HCT116 (cell line): ENCODE data around the gene THSD4. TPM values are rescaled to one million over a fixed set of nuclear protein-coding genes. Genes with fewer than 3 reads are reported as not detected.

ENCODE experiments used
- ATAC-seq: fragments of 200-7000 bp; cut with Tn5 transposase; 2 replicates; pipeline ENCODE4 v1.9.1; 2020; ENCODE audit warnings: mild to moderate bottlenecking, moderate library complexity
- BruUV-seq: library from RNA; stranded (reverse); fragments of 400-500 nt; replicated peaks from 2 replicates; lab custom pipeline; 2021; lab: Mats Ljungman, UMichigan
- CTCF ChIA-PET: fragments of 300-600 bp; sonication (Branson Sonifier 250); formaldehyde crosslinking; loops from one replicate; lab custom pipeline; 2021; ENCODE audit warnings: antibody characterized with exemption; lab: Charles Lee
- POLR2A ChIA-PET: fragments of 300-600, 350-600 bp; sonication (Branson Sonifier 250); formaldehyde crosslinking; loops from one replicate; lab custom pipeline; 2021; ENCODE audit warnings: antibody characterized with exemption; lab: Charles Lee
- RAD21 ChIA-PET, 2 experiments: fragments of 300-600 bp; sonication (Branson Sonifier 250); formaldehyde crosslinking; loops; one replicate each; lab custom pipeline; 2023; ENCODE audit warnings: low total read pairs in 2 of 2; ENCODE audit not compliant: uncharacterized antibody in 2 of 2, unreplicated experiment in 2 of 2, low non-redundant PET in 1 of 2; lab: Charles Lee
- DNase-seq: peaks from one replicate; pipeline ENCODE4 v3.0.0-alpha.2; 2010; ENCODE audit warnings: low read depth, low spot score
- H2AFZ ChIP-seq: fragments of 200-600 bp; shearing (Covaris generic), sonication (generic); 2 replicates; pipeline ENCODE4 v1.6.1; 2017; ENCODE audit warnings: low read depth, mixed run types, mixed read lengths, antibody characterized with exemption, low read length; ENCODE audit not compliant: poor library complexity, severe bottlenecking
- H3K27ac ChIP-seq: 2 replicates; pipeline ENCODE4 v1.5.1; 2012; ENCODE audit warnings: low read depth, low read length
- H3K27me3 ChIP-seq: fragments of 200-600 bp; sonication (generic); 2 replicates; pipeline ENCODE4 v1.6.1; 2016; ENCODE audit warnings: mixed run types, low read length, mixed read lengths; ENCODE audit not compliant: insufficient read depth
- H3K36me3 ChIP-seq, 2 experiments: fragments of 200-500 bp in 1 of 2; fragments of 200-600 bp in 1 of 2; sonication (Bioruptor generic) in 1 of 2; sonication (generic) in 1 of 2; 2 replicates each; pipeline versions ENCODE4 v1.5.1 to v1.6.1; 2014 to 2016; ENCODE audit warnings: low read length in 2 of 2, inconsistent platforms in 1 of 2, mixed read lengths in 1 of 2, mixed run types in 1 of 2; ENCODE audit not compliant: insufficient read depth in 2 of 2, control insufficient read depth in 1 of 2
- H3K4me1 ChIP-seq, 2 experiments: fragments of 200-600 bp in 1 of 2; sonication (generic) in 1 of 2; 2 replicates each; pipeline versions ENCODE4 v1.5.1 to v1.6.1; 2012 to 2017; ENCODE audit warnings: low read length in 2 of 2, inconsistent platforms in 1 of 2, mild to moderate bottlenecking in 1 of 2, mixed read lengths in 1 of 2, mixed run types in 1 of 2, moderate library complexity in 1 of 2; ENCODE audit not compliant: insufficient read depth in 2 of 2, control insufficient read depth in 1 of 2
- H3K4me2 ChIP-seq: fragments of 200-600 bp; sonication (generic); 2 replicates; pipeline ENCODE4 v1.6.1; 2017; ENCODE audit warnings: mixed run types, low read length, mixed read lengths
- H3K4me3 ChIP-seq, 2 experiments: fragments of 200-600 bp in 1 of 2; sonication (generic) in 1 of 2; replicated peaks in 1 of 2; 2 replicates each; pipeline ENCODE4 v1.5.1; 2011 to 2016; ENCODE audit warnings: low read length in 2 of 2, control low read depth in 1 of 2, low read depth in 1 of 2, mild to moderate bottlenecking in 1 of 2, mixed read lengths in 1 of 2, mixed run types in 1 of 2
- H3K79me2 ChIP-seq: fragments of 200-600 bp; sonication (generic); 2 replicates; pipeline ENCODE4 v1.6.1; 2017; ENCODE audit warnings: mild to moderate bottlenecking, mixed run types, low read length, moderate library complexity, mixed read lengths; ENCODE audit not compliant: insufficient read depth
- H3K9ac ChIP-seq: fragments of 200-600 bp; sonication (generic); 2 replicates; pipeline ENCODE4 v1.6.1; 2016; ENCODE audit warnings: low read length, mixed read lengths
- H3K9me2 ChIP-seq: fragments of 200-600 bp; sonication (generic), shearing (Covaris generic); 2 replicates; pipeline ENCODE4 v1.6.1; 2017; ENCODE audit warnings: mixed run types, mild to moderate bottlenecking, moderate library complexity; ENCODE audit not compliant: insufficient read depth
- H3K9me3 ChIP-seq, 2 experiments: fragments of 200-500 bp in 1 of 2; fragments of 200-600 bp in 1 of 2; sonication (Bioruptor generic) in 1 of 2; sonication (generic) in 1 of 2; 2 replicates each; pipeline ENCODE4 v1.6.1; 2014 to 2017; ENCODE audit warnings: low read length in 2 of 2, mixed read lengths in 2 of 2, inconsistent platforms in 1 of 2, low read depth in 1 of 2, mild to moderate bottlenecking in 1 of 2, mixed run types in 1 of 2, moderate library complexity in 1 of 2; ENCODE audit not compliant: control insufficient read depth in 1 of 2, insufficient read depth in 1 of 2
- H4K20me1 ChIP-seq: fragments of 200-600 bp; sonication (generic), shearing (Covaris generic); 2 replicates; pipeline ENCODE4 v1.6.1; 2017; ENCODE audit warnings: mixed run types, mild to moderate bottlenecking, moderate library complexity; ENCODE audit not compliant: insufficient read depth
- CBX3 ChIP-seq: IDR thresholded peaks from 2 replicates; pipeline ENCODE4 v1.6.1; 2012; ENCODE audit warnings: low read depth
- EGR1 ChIP-seq: IDR thresholded peaks from 2 replicates; pipeline ENCODE4 v1.6.1; 2012; ENCODE audit warnings: low read depth
- ELF1 ChIP-seq: IDR thresholded peaks from 2 replicates; pipeline ENCODE4 v1.6.1; 2012; ENCODE audit warnings: low read depth, borderline replicate concordance
- EZH2phosphoT487 ChIP-seq: fragments of 200-600 bp; IDR thresholded peaks from 2 replicates; pipeline ENCODE4 v1.6.1; 2018; ENCODE audit warnings: antibody characterized with exemption, borderline replicate concordance
- POLR2A ChIP-seq: IDR thresholded peaks from 2 replicates; pipeline ENCODE4 v1.7.0; 2011; ENCODE audit warnings: borderline replicate concordance; ENCODE audit not compliant: insufficient read depth, insufficient read length; ENCODE audit errors: extremely low read depth
- RAD21 ChIP-seq: IDR thresholded peaks from 2 replicates; pipeline ENCODE4 v1.6.1; 2012; ENCODE audit warnings: low read depth, mild to moderate bottlenecking
- SIN3A ChIP-seq: IDR thresholded peaks from 2 replicates; pipeline ENCODE4 v1.6.1; 2012; ENCODE audit warnings: low read depth
- SP1 ChIP-seq: IDR thresholded peaks from 2 replicates; pipeline ENCODE4 v1.6.1; 2012; ENCODE audit warnings: low read depth
- TCF7L2 ChIP-seq: IDR thresholded peaks from 2 replicates; pipeline ENCODE4 v1.7.0; 2011; ENCODE audit warnings: borderline replicate concordance, inconsistent platforms; ENCODE audit not compliant: insufficient read depth, insufficient read length; ENCODE audit errors: extremely low read depth
- YY1 ChIP-seq: IDR thresholded peaks from 2 replicates; pipeline ENCODE4 v1.6.1; 2011; ENCODE audit warnings: low read length, low read depth, moderate library complexity, mild to moderate bottlenecking; ENCODE audit not compliant: insufficient replicate concordance; ENCODE audit errors: extremely low read depth
- ZFX ChIP-seq: fragments of 450-650 bp; IDR thresholded peaks from 2 replicates; pipeline ENCODE4 v1.6.1; 2017
- ZNF274 ChIP-seq: fragments of 200-500 bp; sonication (Bioruptor generic); IDR thresholded peaks from 2 replicates; pipeline ENCODE4 v1.6.1; 2014; ENCODE audit warnings: mild to moderate bottlenecking, low read depth, low read length, inconsistent platforms
- intact Hi-C: fragments of 100-400 bp; cut with micrococcal nuclease; formaldehyde crosslinking; loops from 2 replicates; pipeline ENCODE4 v1.10.0; 2022
- total RNA-seq: library from RNA; stranded (reverse); gene quantifications from one replicate; pipeline ENCODE4 v1.2.1, GENCODE V29; 2021; ENCODE audit not compliant: unreplicated experiment
- TF ChIP-seq, protein P1 (sequence below): IDR thresholded peaks from 2 replicates; pipeline ENCODE4 v1.6.1; 2012
- TF ChIP-seq, protein P2 (sequence below), 3 experiments: fragments of 200-600 bp in 1 of 3; sonication (generic) in 1 of 3; IDR thresholded peaks in 2 of 3; conservative IDR thresholded peaks in 1 of 3; 2 replicates each; pipeline ENCODE4 v1.5.1; 2012 to 2017; ENCODE audit warnings: low read depth in 2 of 3, low read length in 2 of 3, antibody characterized with exemption in 1 of 3, borderline replicate concordance in 1 of 3, control low read depth in 1 of 3, mild to moderate bottlenecking in 1 of 3, mixed read lengths in 1 of 3, mixed run types in 1 of 3, moderate library complexity in 1 of 3; ENCODE audit not compliant: insufficient read depth in 1 of 3
- TF ChIP-seq, protein P3 (sequence below): IDR thresholded peaks from 2 replicates; pipeline ENCODE4 v1.6.1; 2012; ENCODE audit warnings: low read depth
- TF ChIP-seq, protein P4 (sequence below): IDR thresholded peaks from 2 replicates; pipeline ENCODE4 v1.6.1; 2011; ENCODE audit warnings: mild to moderate bottlenecking, low read length, moderate library complexity; ENCODE audit not compliant: insufficient replicate concordance; ENCODE audit errors: extremely low read depth

The THSD4 gene
- total RNA-seq, 1 experiment from 2014 or later = 30.5 TPM

DNA sequence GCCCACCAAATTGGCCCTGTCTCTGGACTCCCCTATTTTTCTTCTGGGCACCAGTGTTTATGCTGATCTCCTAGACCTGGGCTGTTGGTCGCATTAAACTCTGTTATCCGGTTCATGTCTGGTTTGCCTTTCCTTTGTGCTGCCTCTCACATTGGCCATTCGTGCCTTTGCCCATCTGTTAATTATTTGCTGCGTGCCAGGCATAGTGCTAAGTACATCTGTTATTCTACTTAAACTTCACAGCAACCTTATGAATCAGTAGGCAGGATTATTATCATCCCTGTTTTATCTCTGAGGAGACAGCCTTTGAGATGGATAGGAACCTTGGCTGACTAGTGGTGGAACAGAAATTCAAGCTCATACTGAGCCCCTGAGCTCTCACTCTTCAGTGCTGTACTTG is 76.0 kb downstream of the THSD4 start:
- H2AFZ ChIP-seq = no peak overlapping the region
- H3K9me2 ChIP-seq = no peaks in the 10 kb centered on the region
- no peak overlapping the region for H3K4me2 ChIP-seq
- no peak for TF ChIP-seq SIN3A
- no peak for TF ChIP-seq EGR1
- no peak for TF ChIP-seq ZFX
- TF ChIP-seq, protein P1, sequence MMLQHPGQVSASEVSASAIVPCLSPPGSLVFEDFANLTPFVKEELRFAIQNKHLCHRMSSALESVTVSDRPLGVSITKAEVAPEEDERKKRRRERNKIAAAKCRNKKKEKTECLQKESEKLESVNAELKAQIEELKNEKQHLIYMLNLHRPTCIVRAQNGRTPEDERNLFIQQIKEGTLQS = no peak
- TF ChIP-seq, protein P2, sequence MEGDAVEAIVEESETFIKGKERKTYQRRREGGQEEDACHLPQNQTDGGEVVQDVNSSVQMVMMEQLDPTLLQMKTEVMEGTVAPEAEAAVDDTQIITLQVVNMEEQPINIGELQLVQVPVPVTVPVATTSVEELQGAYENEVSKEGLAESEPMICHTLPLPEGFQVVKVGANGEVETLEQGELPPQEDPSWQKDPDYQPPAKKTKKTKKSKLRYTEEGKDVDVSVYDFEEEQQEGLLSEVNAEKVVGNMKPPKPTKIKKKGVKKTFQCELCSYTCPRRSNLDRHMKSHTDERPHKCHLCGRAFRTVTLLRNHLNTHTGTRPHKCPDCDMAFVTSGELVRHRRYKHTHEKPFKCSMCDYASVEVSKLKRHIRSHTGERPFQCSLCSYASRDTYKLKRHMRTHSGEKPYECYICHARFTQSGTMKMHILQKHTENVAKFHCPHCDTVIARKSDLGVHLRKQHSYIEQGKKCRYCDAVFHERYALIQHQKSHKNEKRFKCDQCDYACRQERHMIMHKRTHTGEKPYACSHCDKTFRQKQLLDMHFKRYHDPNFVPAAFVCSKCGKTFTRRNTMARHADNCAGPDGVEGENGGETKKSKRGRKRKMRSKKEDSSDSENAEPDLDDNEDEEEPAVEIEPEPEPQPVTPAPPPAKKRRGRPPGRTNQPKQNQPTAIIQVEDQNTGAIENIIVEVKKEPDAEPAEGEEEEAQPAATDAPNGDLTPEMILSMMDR (IDR thresholded peaks at IDR 0.05 in 2 of 3, conservative IDR thresholded peaks at IDR 0.05 in 1 of 3; ENCODE audit: borderline replicate concordance in 1 of 3, insufficient read depth in 1 of 3, low read depth in 2 of 3, low read length in 2 of 3) = no peak
- TF ChIP-seq CBX3 = no peak
- TF ChIP-seq YY1 = no peak
- TF ChIP-seq TCF7L2 = no peak
- TF ChIP-seq EZH2phosphoT487 = no peak
- no peak for TF ChIP-seq POLR2A
- TF ChIP-seq, protein P3, sequence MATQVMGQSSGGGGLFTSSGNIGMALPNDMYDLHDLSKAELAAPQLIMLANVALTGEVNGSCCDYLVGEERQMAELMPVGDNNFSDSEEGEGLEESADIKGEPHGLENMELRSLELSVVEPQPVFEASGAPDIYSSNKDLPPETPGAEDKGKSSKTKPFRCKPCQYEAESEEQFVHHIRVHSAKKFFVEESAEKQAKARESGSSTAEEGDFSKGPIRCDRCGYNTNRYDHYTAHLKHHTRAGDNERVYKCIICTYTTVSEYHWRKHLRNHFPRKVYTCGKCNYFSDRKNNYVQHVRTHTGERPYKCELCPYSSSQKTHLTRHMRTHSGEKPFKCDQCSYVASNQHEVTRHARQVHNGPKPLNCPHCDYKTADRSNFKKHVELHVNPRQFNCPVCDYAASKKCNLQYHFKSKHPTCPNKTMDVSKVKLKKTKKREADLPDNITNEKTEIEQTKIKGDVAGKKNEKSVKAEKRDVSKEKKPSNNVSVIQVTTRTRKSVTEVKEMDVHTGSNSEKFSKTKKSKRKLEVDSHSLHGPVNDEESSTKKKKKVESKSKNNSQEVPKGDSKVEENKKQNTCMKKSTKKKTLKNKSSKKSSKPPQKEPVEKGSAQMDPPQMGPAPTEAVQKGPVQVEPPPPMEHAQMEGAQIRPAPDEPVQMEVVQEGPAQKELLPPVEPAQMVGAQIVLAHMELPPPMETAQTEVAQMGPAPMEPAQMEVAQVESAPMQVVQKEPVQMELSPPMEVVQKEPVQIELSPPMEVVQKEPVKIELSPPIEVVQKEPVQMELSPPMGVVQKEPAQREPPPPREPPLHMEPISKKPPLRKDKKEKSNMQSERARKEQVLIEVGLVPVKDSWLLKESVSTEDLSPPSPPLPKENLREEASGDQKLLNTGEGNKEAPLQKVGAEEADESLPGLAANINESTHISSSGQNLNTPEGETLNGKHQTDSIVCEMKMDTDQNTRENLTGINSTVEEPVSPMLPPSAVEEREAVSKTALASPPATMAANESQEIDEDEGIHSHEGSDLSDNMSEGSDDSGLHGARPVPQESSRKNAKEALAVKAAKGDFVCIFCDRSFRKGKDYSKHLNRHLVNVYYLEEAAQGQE = no peak
- TF ChIP-seq ZNF274 = no peak
- TF ChIP-seq SP1 = no peak
- TF ChIP-seq RAD21 = no peak
- TF ChIP-seq, protein P4, sequence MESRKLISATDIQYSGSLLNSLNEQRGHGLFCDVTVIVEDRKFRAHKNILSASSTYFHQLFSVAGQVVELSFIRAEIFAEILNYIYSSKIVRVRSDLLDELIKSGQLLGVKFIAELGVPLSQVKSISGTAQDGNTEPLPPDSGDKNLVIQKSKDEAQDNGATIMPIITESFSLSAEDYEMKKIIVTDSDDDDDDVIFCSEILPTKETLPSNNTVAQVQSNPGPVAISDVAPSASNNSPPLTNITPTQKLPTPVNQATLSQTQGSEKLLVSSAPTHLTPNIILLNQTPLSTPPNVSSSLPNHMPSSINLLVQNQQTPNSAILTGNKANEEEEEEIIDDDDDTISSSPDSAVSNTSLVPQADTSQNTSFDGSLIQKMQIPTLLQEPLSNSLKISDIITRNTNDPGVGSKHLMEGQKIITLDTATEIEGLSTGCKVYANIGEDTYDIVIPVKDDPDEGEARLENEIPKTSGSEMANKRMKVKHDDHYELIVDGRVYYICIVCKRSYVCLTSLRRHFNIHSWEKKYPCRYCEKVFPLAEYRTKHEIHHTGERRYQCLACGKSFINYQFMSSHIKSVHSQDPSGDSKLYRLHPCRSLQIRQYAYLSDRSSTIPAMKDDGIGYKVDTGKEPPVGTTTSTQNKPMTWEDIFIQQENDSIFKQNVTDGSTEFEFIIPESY = no peak
- TF ChIP-seq ELF1 = no peak
- H3K9ac ChIP-seq = no peak overlapping the region
- DNase-seq = no peak
- no peak overlapping the region for H3K27ac ChIP-seq
- no peaks in the 10 kb centered on the region for H3K9me3 ChIP-seq
- no peak overlapping the region for H3K4me3 ChIP-seq
- CTCF ChIA-PET = no interaction called here
- no TSS peak for BruUV-seq
- POLR2A ChIA-PET = no interaction called here
- RAD21 ChIA-PET = no interaction called here
- no peaks in the 10 kb centered on the region for H4K20me1 ChIP-seq
- intact Hi-C loops = no loop called here
- ATAC-seq = no peak
- no peaks in the 10 kb centered on the region for H3K27me3 ChIP-seq
- H3K4me1 ChIP-seq = no peaks in the 10 kb centered on the region
- H3K79me2 ChIP-seq = no peaks in the 10 kb centered on the region
- H3K36me3 ChIP-seq = no peaks in the 10 kb centered on the region
